Measurements from ENCODE around the gene TOP3B. TPM values are rescaled to one million over a fixed set of nuclear protein-coding genes. Genes with fewer than 3 reads are reported as not detected.

Gene TOP3B
- total and polyA plus RNA-seq, 10 of the 15 experiments (the other 5 are each of a cell fraction or from before 2014, with no cell fraction given) = 0.60 to 47.3 (median 33.7) TPM

DNA sequence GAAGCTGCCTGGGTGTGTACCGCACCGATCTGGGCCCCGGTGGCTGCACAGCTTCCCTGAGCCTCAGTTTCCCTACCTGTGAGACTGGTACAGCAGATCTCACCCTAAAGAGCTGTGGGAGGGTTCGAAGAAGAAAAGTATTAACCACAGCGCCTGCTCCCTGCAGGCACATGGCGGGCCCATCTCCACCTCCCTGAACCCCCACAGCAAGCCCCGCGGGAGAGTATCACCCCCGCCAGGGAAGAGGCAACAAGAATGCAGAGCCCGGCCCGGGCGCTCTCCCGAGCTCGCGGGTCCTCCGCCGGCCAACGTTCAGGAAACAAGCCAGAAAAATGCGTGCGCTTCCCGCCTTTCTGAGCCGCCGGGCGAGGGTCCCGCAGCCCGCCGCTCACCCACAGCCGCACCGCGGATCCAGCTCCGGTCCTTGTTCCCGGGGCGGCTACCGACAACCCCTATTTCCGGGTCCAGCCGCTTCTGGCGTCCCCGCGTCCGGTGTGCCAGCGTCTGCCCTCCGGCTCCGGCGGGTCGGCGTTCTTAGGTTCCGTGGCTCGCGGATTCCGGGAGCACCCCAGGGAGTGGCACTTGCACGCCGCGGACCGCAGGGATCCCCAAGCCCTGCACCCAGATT lies at the start of gene TOP3B (continued):
- TF ChIP-seq E4F1 (IDR thresholded peaks at IDR 0.05; ENCODE audit: borderline replicate concordance, partially characterized antibody) = no peak
- no peak for TF ChIP-seq NR2C2 (IDR thresholded peaks at IDR 0.05; ENCODE audit: borderline replicate concordance, control insufficient read depth, insufficient read length, low read depth)
- peak; percentile 61 for TF ChIP-seq CHD2 (IDR thresholded peaks at IDR 0.05; ENCODE audit: borderline replicate concordance, low read depth, low read length)
- TF ChIP-seq PAX8 (IDR thresholded peaks at IDR 0.05) = no peak
- TF ChIP-seq IKZF2 (IDR thresholded peaks at IDR 0.05) = peak; percentile 81 to 82
- peak; percentile 74 for TF ChIP-seq NR2C1 (IDR thresholded peaks at IDR 0.05)
- TF ChIP-seq STAT3 (IDR thresholded peaks at IDR 0.05; ENCODE audit: low read depth, low read length) = no peak
- TF ChIP-seq PML (IDR thresholded peaks at IDR 0.05; ENCODE audit: low read length) = peak; percentile 84
- TF ChIP-seq EZH2 (IDR thresholded peaks at IDR 0.05; ENCODE audit: borderline replicate concordance, control insufficient read depth, low read depth, low read length) = no peak
- TF ChIP-seq ZNF207 (IDR thresholded peaks at IDR 0.05; ENCODE audit: borderline replicate concordance) = peak; percentile 85; the same call in 1 of the 2 replicates
- TF ChIP-seq RUNX3 (IDR thresholded peaks at IDR 0.05; ENCODE audit: low read length) = peak; percentile 68
- TF ChIP-seq RB1 (IDR thresholded peaks at IDR 0.05; ENCODE audit: borderline replicate concordance) = peak; percentile 97; the same call in 1 of the 2 replicates
- peak; percentile 87 for TF ChIP-seq HCFC1 (IDR thresholded peaks at IDR 0.05; ENCODE audit: low read length)
- peak; percentile 65 for TF ChIP-seq BACH1 (IDR thresholded peaks at IDR 0.05; ENCODE audit: borderline replicate concordance)
- TF ChIP-seq, protein P1, sequence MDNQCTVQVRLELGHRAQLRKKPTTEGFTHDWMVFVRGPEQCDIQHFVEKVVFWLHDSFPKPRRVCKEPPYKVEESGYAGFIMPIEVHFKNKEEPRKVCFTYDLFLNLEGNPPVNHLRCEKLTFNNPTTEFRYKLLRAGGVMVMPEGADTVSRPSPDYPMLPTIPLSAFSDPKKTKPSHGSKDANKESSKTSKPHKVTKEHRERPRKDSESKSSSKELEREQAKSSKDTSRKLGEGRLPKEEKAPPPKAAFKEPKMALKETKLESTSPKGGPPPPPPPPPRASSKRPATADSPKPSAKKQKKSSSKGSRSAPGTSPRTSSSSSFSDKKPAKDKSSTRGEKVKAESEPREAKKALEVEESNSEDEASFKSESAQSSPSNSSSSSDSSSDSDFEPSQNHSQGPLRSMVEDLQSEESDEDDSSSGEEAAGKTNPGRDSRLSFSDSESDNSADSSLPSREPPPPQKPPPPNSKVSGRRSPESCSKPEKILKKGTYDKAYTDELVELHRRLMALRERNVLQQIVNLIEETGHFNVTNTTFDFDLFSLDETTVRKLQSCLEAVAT (IDR thresholded peaks at IDR 0.05) = peak; percentile 42; the same call in 1 of the 2 replicates
- TF ChIP-seq TCF12 (IDR thresholded peaks at IDR 0.05; ENCODE audit: low read depth, low read length) = peak; percentile 68; the same call in 1 of the 2 replicates
- TF ChIP-seq ASH2L (IDR thresholded peaks at IDR 0.05; ENCODE audit: borderline replicate concordance, low read depth) = peak; percentile 86; the same call in 1 of the 2 replicates
- no peak for TF ChIP-seq ATF2 (IDR thresholded peaks at IDR 0.05; ENCODE audit: low read length)
- peak; percentile 93; the same call in 1 of the 2 replicates for TF ChIP-seq SMARCA5 (IDR thresholded peaks at IDR 0.05)
- TF ChIP-seq ZNF622 (IDR thresholded peaks at IDR 0.05) = no peak; the same call in 1 of the 2 replicates
- TF ChIP-seq SP1 (IDR thresholded peaks at IDR 0.05; ENCODE audit: low read depth, low read length) = peak; percentile 81
- peak; percentile 57; the same call in 1 of the 2 replicates for TF ChIP-seq ESRRA (IDR thresholded peaks at IDR 0.05; ENCODE audit: low read length)
- TF ChIP-seq CBX3 (IDR thresholded peaks at IDR 0.05; ENCODE audit: borderline replicate concordance, low read depth) = no peak
- no peak for TF ChIP-seq CEBPB (IDR thresholded peaks at IDR 0.05; ENCODE audit: borderline replicate concordance in 1 of 2, low read depth in 2 of 2, low read length in 2 of 2)
- no peak for TF ChIP-seq FOXK2 (IDR thresholded peaks at IDR 0.05)
- TF ChIP-seq RCOR1 (conservative IDR thresholded peaks at IDR 0.05; ENCODE audit: low read depth, low read length) = no peak; the same call in 1 of the 2 replicates
- no peak for TF ChIP-seq HDAC6 (IDR thresholded peaks at IDR 0.05; ENCODE audit: unreplicated experiment)
- 0 out of 2 replicates have a peak, but pooled peaks have one; percentile 48 for TF ChIP-seq PAX5 (IDR thresholded peaks at IDR 0.05; ENCODE audit: borderline replicate concordance, low read depth, low read length)
- no peak for TF ChIP-seq JUND (IDR thresholded peaks at IDR 0.05; ENCODE audit: low read depth, low read length)
